HT1080 (cell line): Measurements from ENCODE around the gene ASB11. TPM values are rescaled to one million over a fixed set of nuclear protein-coding genes. Genes with fewer than 3 reads are reported as not detected.

Experiments used
- DNase-seq: peaks from one replicate; pipeline ENCODE4 v3.0.0-alpha.2; 2015; ENCODE audit warnings: low read depth
- polyA plus RNA-seq, 2 experiments: library from polyadenylated mRNA; depleted of rRNA; stranded (reverse); fragments of >200 nt; gene quantifications; 2 replicates each; pipeline ENCODE4 v1.2.3, GENCODE V29; 2015
- total RNA-seq: library from RNA; depleted of rRNA; stranded (reverse); fragments of >200 nt; shearing (Covaris generic); gene quantifications from 2 replicates; pipeline ENCODE4 v1.2.3, GENCODE V29; 2014; rRNA removed

Gene ASB11, protein sequence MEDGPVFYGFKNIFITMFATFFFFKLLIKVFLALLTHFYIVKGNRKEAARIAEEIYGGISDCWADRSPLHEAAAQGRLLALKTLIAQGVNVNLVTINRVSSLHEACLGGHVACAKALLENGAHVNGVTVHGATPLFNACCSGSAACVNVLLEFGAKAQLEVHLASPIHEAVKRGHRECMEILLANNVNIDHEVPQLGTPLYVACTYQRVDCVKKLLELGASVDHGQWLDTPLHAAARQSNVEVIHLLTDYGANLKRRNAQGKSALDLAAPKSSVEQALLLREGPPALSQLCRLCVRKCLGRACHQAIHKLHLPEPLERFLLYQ
- not detected in 2 replicates for total RNA-seq
- polyA plus RNA-seq (2015; cell fraction: cytosol; rRNA removed), result not detected in 2 replicates
- 0.17 TPM in 1 of 2 replicates, not detected in the other for polyA plus RNA-seq (2015; cell fraction: nucleus; rRNA removed)

- DNase-seq, result no peak
Observed at GRCh38 chrX:15315509-15315908, at the start of gene ASB11. Gene ASB11, minus strand, starts transcription at chrX:15315640. Its CDS starts 35 bp downstream, at chrX:15315605.

GRCh38 chrX:15359701-15360100, 44.3 kb upstream of the ASB11 start:
- no peak for DNase-seq

DNA sequence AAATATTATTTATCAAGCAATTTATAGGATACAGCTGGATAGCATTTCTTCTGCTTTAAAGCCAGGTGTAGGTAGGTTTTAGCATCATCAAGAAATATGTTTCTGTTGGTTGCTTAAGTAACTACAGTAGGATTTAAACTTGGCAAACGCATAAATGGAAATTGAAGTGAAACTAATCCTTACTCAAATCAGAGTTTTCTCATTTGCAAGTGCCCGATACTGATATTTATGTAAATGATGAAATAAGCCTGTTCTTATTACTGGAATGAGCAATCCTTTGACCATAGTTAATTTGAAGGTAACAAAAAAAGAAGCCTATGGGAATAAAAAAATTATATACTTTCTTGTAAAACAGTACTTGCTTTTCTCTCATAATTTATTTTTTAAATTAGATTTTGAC, 43.1 kb upstream of the ASB11 start:
- DNase-seq, result no peak

DNA sequence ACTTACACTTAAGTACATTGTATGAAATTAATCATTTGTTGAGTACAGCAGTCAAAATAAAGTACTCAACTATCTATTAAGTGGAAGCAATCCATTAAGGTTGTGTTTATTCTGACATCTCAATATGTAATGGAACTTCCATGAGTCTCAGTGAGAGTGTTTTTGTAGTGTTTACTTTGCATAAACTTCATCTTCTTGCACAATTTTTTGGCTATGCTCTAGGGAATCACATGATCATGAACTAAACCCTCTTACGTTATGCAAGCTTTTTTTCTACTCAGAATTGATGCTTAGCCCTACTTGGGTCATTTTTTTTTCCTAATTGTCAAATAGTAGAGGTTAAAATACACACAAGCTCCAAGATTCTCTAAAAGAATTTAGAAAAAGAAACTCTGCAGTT, 41.0 kb upstream of the ASB11 start:
- no peak for DNase-seq

DNA sequence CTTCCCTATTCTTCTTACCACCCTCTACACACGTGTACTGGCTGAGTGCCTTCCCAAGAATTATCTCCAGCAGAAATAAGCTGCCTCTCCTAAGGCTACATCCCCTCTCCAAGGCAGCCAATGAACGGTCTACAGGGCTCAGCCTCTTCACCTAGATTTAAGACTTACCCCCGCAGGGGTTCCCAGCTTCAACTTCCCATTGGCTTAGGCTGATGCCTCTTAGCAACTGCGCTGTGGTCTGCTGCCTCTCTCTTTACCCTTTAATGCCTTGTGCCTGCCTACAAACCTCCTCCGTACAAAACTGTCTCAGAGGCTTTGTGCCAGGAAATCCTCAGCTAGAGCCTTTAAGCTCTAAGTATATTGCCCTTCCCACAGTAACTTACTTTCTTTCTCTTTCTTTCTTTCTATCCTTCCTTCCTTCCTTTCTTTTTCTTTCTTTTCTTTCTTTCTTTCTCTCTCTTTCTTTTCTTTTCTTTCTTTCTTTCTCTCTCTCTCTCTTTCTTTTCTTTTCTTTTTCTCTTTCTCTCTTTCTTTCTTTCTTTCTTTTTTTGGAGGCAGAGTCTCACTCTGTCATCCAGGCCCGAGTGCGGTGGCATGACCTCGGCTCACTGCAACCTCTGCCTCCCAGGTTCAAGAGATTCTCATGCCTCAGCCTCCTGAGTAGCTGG, 35.0 kb upstream of the ASB11 start:
- DNase-seq, result no peak

DNA sequence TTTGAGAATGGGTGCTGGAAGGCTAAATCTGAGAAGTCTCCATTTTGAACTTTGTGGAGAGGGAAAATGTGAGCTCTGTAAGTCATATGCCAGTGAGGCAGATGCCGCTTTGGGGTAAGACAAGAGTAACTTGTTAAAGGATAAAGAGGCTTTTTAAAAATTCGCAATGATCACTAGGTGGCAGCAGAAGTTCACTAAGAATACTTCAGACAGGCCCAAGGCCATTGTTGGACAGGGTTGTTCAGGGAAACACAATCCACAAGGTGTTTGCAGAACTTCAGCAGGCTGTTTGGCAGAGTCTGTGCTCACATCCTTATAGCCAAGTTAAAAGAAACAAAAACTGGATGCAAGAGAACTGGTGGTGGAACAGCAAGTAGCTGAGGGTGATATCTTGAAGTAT, 33.6 kb upstream of the ASB11 start:
- peak; percentile 39 for DNase-seq

- no peak for DNase-seq
Observed at GRCh38 chrX:15345976-15346375, 30.5 kb upstream of the ASB11 start.

DNA sequence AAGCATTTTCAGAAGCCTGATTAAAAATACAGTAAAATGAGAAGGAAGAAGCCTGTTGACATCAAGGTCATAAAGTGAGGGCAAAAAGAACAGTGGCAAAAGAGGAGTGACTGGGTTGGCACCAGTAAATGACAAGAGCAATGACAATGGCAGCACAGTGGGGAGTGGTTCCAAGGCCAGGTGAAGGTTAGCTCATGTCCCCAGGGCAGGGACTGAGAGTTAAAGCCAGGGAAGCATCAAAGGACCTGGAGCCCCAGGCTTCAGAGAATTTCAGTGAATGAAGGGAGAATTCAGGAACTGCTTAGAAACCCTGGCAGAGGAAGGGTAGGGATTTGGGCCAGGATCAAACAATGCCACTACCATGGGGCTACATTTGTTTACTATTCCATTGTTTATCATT, 28.7 kb upstream of the ASB11 start:
- DNase-seq, result no peak

DNA sequence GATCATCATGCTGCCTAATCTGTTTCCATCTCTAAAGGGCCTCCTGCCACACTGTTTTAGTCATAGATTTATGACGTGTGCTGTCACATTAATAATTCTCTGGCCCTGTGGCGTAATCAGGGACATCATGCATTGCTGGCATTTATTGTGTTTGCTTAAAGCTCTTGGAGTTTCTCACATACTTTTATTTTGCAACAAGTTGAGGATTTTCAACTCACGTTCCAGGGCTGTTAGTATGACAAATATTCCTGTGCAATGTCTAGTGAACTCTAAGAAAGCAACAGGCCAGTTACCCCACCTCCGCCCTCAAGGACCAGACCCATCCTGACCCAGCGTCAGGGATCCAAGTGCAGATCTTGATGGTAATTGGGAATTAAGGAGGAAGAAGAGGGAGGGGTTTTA, 27.6 kb upstream of the ASB11 start:
- DNase-seq, result no peak

- no peak for DNase-seq
Observed at GRCh38 chrX:15340867-15341266, 25.4 kb upstream of the ASB11 start.

DNA sequence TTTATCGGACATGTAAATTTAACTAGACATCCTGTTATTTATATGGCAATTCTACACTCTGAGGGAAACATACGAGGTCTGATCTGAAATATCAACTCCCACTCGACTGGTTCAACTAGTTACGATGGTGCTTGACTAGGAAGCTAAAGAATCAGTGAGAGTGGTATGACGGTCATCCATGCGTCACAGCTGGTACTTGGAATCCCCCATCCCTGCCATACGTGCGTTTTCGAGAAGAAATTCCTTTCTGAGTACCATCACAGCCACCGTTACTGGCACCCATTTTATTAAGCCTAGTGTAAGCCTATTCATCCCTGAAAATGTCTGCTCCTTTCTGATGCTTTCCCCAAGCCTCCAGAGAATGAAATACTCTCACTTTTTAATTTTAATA, 20.6 kb upstream of the ASB11 start:
- peak; percentile 39 for DNase-seq

- peak; percentile 97 for DNase-seq
Observed at GRCh38 chrX:15335135-15336022, 19.9 kb upstream of the ASB11 start, which contains the start of gene PIGA. Gene PIGA, minus strand, starts transcription at chrX:15335523. Its CDS starts 3,593 bp downstream, at chrX:15331930.

DNA sequence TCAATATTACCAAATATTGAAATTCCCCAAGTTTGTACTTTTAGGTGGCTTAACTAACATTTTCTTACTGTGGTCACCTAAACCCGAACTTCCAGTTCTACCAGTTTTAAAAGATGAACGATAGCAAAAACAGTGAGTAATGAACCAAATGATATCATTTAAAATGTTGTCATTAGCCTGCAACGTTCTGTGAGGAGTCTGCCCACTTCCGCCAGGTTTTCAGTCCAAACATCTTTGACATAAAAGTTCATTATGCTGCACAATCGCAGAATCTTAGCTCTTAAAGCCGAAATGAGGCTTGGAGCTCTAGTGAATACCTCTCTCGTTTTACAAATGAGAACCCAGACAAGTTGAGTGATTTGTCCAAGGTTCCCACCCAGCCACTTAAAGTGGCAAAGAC, 19.1 kb upstream of the ASB11 start:
- DNase-seq, result peak; percentile 0

DNA sequence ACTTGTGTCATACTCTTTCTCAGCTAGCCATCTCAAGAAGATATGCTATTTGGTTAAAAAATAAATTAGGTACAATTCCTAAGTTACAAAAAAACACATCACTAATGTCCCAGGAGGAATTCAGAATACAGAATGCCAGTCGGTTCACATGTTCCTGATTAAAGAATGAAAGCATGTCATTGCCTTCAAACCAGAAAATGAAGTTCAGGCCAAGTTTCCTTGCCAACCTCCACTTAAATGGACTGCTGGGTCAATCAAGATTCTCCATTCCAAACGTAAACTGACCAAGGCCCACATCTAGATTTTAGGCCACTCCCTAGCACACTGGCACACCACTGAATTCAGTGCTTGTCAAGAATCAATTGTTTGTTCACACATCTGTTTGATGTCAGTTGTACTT, 13.4 kb upstream of the ASB11 start:
- no peak for DNase-seq

DNA sequence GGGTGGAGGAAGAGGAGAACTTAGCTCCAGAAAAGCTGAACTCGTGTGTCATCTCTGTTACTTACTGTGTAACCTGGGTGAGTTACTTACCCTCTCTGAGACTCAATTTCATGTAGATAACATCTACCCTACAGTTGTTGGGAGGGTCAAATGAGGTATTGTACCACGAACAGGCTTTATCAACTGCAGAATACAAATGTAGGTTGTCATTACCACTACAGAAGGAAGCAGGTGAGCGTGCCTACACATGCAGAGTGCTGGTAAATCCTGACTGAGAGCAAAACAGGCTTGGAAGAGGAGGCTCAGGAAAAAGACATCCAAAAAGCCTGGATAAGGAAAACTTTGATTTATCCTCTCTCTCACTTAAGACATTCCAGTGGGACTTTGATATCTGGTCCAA, 12.7 kb upstream of the ASB11 start:
- no peak for DNase-seq

- DNase-seq, result no peak
Observed at GRCh38 chrX:15322472-15322871, 7.0 kb upstream of the ASB11 start.

GRCh38 chrX:15322072-15322471, 6.6 kb upstream of the ASB11 start:
- no peak for DNase-seq

GRCh38 chrX:15321447-15321846, 6.0 kb upstream of the ASB11 start:
- DNase-seq, result no peak

- no peak for DNase-seq
Observed at GRCh38 chrX:15320297-15320696, 4.9 kb upstream of the ASB11 start.

GRCh38 chrX:15319075-15319474, 3.6 kb upstream of the ASB11 start:
- DNase-seq, result no peak

- no peak for DNase-seq
Observed at GRCh38 chrX:15314472-15314871, 968 bp downstream of the ASB11 start.

DNA sequence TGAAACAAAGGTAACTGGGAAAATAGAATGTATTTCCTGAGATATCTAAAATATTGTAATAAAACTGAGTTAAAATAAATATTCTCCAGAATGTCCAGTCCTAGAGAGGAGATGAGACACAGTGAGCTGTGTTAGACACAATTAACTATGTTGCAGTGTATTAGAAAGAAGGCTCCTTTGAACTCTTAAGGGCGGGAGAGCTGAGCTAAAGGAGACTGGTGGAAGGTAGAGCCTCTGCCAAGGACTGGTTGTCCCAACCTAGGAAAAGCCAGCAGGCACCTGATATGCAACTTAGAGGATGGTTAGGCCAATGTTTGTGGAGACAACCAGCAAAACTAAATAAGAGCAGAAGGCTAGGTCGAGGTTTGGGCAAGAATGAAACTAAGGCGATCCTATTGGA, 4.3 kb downstream of the ASB11 start:
- no peak for DNase-seq
